ENCODE data around the gene RFC5.

Gene RFC5

GRCh38 chr12:118022728-118023109 is 6.2 kb downstream of the RFC5 start:
- in situ Hi-C loops (cut with HindIII; ENCODE audit: low pct_unique_long_range_greater_than_20kb, low sequenced_read_pairs), result no loop called here
- no peak for TF ChIP-seq JUND (IDR thresholded peaks at IDR 0.05; ENCODE audit: low read depth)
- no peak for DNase-seq (ENCODE audit: low read depth in 1 of 2, low spot score in 1 of 2)

DNA sequence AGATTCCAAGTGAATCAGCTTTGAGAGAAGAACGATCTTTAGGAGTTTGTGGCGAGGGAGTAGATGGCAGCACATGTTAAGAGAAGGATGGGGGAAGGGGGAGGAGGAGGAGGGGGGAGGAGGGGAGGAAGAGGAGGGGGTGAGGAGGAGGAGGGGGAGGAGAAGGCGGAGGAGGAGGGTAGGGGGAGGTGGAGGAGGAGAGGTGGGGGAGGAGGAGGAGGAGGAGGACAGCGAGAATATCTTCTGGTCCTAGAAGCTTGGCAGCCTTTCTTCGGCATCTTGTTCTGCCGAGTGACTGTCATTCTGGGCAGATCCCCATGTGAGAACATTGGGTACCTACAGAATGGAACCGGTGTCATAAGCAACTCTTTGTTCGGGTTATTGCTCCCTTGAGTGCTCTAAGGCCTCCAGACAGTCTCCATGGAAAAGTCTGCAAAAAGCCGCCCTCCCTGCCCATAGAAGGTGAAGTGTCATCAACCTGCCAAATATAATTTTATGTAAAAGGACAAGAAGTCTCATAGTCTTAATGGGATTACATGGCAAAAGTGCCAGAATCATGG is 6.9 kb downstream of the RFC5 start:
- no peak for DNase-seq (ENCODE audit: low read depth in 1 of 2, low spot score in 1 of 2)
- TF ChIP-seq JUND (IDR thresholded peaks at IDR 0.05; ENCODE audit: low read depth), result no peak
- in situ Hi-C loops (cut with HindIII; ENCODE audit: low pct_unique_long_range_greater_than_20kb, low sequenced_read_pairs), result no loop called here

GRCh38 chr12:118025168-118025567 is 8.7 kb downstream of the RFC5 start:
- TF ChIP-seq JUND (IDR thresholded peaks at IDR 0.05; ENCODE audit: low read depth), result no peak
- no peak for DNase-seq (ENCODE audit: low read depth in 1 of 2, low spot score in 1 of 2)
- in situ Hi-C loops (cut with HindIII; ENCODE audit: low pct_unique_long_range_greater_than_20kb, low sequenced_read_pairs), result no loop called here

DNA sequence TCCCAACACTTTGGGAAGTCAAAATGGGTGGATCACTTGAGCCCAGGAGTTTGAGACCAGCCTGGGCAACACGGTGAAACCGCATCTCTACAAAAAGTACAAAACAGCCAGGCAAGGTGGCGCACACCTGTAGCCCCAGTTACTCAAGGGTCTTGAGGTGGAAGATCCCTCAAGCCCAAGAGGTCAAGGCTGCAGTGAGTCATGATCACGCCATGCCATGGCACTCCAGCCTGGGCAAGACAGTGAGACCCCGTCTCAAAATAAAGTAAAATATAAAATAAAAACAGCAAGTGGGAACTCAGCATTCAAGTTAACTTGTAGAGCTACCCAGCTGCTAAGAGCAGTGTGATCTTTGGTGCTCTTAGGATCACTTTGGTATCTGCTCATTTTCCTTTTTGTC is 12.7 kb downstream of the RFC5 start:
- in situ Hi-C loops (cut with HindIII; ENCODE audit: low pct_unique_long_range_greater_than_20kb, low sequenced_read_pairs), result no loop called here
- TF ChIP-seq JUND (IDR thresholded peaks at IDR 0.05; ENCODE audit: low read depth), result no peak
- no peak for DNase-seq (ENCODE audit: low read depth in 1 of 2, low spot score in 1 of 2)

- TF ChIP-seq JUND (IDR thresholded peaks at IDR 0.05; ENCODE audit: low read depth), result no peak
- in situ Hi-C loops (cut with HindIII; ENCODE audit: low pct_unique_long_range_greater_than_20kb, low sequenced_read_pairs), result no loop called here
- no peak for DNase-seq (ENCODE audit: low read depth in 1 of 2, low spot score in 1 of 2)
Observed at GRCh38 chr12:118032188-118032587, 15.7 kb downstream of the RFC5 start.

GRCh38 chr12:118033323-118033722 is 16.8 kb downstream of the RFC5 start:
- in situ Hi-C loops (cut with HindIII; ENCODE audit: low pct_unique_long_range_greater_than_20kb, low sequenced_read_pairs), result no loop called here
- DNase-seq (ENCODE audit: low read depth in 1 of 2, low spot score in 1 of 2), result no peak
- no peak for TF ChIP-seq JUND (IDR thresholded peaks at IDR 0.05; ENCODE audit: low read depth)

GRCh38 chr12:118033902-118034301 is 17.4 kb downstream of the RFC5 start:
- in situ Hi-C loops (cut with HindIII; ENCODE audit: low pct_unique_long_range_greater_than_20kb, low sequenced_read_pairs), result no loop called here
- TF ChIP-seq JUND (IDR thresholded peaks at IDR 0.05; ENCODE audit: low read depth), result no peak
- DNase-seq (ENCODE audit: low read depth in 1 of 2, low spot score in 1 of 2), result no peak

- in situ Hi-C loops (cut with HindIII; ENCODE audit: low pct_unique_long_range_greater_than_20kb, low sequenced_read_pairs), result no loop called here
- TF ChIP-seq JUND (IDR thresholded peaks at IDR 0.05; ENCODE audit: low read depth), result no peak
- DNase-seq (ENCODE audit: low read depth in 1 of 2, low spot score in 1 of 2), result peak; percentile 33 to 87
Observed at GRCh38 chr12:118034429-118035189, 18.1 kb downstream of the RFC5 start.

DNA sequence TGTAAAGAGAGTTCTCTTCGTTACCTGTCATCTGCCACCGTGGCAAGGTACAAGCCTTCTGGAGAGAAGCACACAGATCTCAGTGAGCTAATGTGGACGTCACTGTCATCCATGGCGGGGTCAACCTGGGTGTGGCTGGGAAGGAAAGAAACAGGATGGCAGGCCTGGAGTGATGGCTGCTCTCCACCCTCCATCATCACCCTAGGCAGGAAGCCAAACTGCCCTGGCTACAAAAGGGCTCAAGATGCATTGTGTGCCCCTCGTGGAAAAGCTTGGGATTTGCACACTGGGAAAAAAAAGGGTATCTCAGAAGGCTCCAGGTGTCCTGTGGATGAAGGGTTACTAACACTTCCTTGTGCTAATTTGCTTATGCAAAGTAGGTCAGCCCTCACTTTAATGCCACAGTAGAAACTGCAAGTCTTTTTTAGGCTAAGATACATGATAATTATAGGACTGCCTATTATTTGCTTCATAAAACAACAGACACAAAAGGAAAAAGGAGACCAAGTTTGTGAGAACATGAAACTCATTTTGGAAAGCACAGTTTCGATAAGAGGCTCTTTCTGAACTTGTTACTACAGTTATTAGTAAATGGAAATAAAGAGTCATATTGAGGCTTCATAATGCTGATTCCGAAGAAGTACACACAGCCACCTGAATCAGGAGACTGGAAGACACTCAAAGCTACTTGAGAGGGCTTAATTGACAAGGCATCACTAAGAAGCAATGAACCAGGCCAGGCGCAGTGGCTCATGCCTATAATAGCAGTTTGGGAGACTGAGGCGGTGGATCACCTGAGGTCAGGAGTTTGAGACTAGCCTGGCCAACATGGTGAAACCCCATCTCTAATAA is 18.9 kb downstream of the RFC5 start:
- in situ Hi-C loops (cut with HindIII; ENCODE audit: low pct_unique_long_range_greater_than_20kb, low sequenced_read_pairs), result no loop called here
- DNase-seq (ENCODE audit: low read depth in 1 of 2, low spot score in 1 of 2), result peak in 1 of 2 experiments; percentile 55
- TF ChIP-seq JUND (IDR thresholded peaks at IDR 0.05; ENCODE audit: low read depth), result no peak

DNA sequence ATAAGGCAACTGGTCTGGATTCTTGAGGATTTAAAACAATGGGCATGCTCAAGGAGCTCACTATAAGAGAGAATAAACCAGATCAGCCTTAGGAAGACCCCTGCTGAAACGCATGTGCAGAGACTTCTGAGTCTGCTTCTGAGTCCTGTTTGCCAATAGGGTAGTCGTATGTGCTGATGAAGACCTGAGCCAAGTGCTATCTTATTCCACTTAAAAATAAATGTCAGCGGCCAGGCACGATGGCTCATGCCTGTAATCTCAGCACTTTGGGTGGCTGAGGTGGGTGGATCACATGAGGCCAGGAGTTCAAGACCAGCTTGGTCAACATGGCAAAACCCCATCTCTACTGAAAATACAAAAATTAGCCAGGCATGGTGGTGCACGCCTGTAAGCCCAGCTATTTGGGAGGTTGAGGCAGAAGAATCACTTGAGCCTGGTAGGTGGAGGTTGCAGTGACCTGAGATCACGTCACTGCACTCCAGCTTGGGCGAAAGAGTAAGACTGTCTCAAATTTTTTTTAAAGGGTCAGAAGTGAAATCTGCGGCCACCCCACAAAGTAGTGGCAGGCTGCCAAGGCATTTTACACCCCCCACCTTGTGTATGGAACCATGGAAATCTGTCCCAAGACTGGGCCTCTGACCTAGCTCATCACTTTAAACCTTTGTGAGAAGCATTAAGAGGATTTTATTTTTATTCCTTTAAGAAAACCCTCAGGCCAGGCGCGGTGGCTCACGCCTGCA is 20.3 kb downstream of the RFC5 start:
- TF ChIP-seq JUND (IDR thresholded peaks at IDR 0.05; ENCODE audit: low read depth), result no peak
- DNase-seq (ENCODE audit: low read depth in 1 of 2, low spot score in 1 of 2), result no peak
- in situ Hi-C loops (cut with HindIII; ENCODE audit: low pct_unique_long_range_greater_than_20kb, low sequenced_read_pairs), result no loop called here

DNA sequence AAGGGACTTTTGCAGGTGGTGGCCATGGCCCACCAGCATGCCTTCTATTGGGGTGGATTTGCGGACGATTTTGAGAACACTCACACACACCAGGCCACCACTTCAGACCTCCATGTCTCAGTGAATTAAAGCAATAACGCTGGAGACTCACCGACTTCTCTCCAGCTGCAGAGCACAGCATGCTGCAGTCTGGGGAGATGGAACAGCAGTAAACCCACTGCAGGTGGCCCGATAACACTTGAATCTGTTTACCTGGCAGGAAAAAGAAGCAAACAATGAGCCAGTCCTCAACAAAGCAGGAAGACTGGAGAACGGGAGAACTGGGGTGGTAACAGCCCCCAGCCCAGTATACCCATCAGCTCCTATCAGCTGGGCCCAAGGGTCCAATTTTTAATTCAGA is 21.6 kb downstream of the RFC5 start:
- in situ Hi-C loops (cut with HindIII; ENCODE audit: low pct_unique_long_range_greater_than_20kb, low sequenced_read_pairs), result no loop called here
- no peak for DNase-seq (ENCODE audit: low read depth in 1 of 2, low spot score in 1 of 2)
- no peak for TF ChIP-seq JUND (IDR thresholded peaks at IDR 0.05; ENCODE audit: low read depth)

DNA sequence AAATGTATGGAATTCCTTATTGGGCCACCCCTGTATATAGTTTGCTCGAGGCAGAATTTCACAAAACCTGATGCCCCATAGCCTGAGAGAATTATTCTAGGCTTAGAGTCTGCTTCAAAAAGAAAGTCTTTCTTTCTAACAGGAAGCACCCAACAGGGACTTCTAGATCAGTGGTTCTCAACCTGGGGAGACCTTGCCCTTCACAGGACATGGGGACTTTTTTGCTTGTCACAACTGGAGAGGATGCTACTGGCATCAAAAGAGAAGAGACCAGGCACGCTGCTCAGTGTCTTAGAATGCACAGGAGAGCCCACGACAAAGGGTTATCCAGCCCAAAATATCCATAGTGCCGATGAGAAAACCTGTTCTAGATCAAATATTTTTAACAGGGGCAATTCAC is 25.6 kb downstream of the RFC5 start:
- no peak for TF ChIP-seq JUND (IDR thresholded peaks at IDR 0.05; ENCODE audit: low read depth)
- in situ Hi-C loops (cut with HindIII; ENCODE audit: low pct_unique_long_range_greater_than_20kb, low sequenced_read_pairs), result no loop called here
- DNase-seq (ENCODE audit: low read depth in 1 of 2, low spot score in 1 of 2), result no peak
